ENCODE results near the gene S100A12. TPM values are rescaled to one million over a fixed set of nuclear protein-coding genes. Genes with fewer than 3 reads are reported as not detected.

The S100A12 gene
- total RNA-seq, 4 donors from 2014 or later = 2.6 to 3.2 TPM; not detected in 2

DNA sequence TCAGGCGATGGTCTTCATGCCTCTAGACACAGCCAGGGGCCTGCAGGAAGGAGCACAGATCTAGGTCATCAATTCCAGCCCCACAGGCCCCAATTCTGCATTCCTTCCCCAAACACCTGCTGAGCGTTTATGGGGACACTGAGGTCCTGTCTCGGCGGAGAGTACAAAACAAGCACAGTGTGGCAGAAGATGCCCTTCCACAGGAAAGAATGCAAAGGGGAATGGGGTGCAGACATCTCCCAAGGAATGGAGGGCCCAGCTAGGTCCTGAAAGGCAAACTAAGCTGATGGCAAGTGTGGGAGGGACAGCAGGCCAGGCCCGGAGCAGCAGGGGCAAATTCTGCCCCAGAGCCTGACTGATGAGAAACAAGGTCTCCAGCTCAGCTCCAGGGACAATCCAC, 19.0 kb upstream of the S100A12 start:
- DNase-seq = no peak
- H3K27ac ChIP-seq = no peak overlapping the region
- intact Hi-C loops (cut with DNase I; ENCODE audit: low total_unique reads) = no loop called here
- H3K9me3 ChIP-seq = no peaks in the 10 kb centered on the region
- no peaks in the 10 kb centered on the region for H3K4me1 ChIP-seq
- no peaks in the 10 kb centered on the region for H3K27me3 ChIP-seq
- H3K4me3 ChIP-seq = no peak overlapping the region
- H3K36me3 ChIP-seq = no peaks in the 10 kb centered on the region
- TF ChIP-seq, protein P1, sequence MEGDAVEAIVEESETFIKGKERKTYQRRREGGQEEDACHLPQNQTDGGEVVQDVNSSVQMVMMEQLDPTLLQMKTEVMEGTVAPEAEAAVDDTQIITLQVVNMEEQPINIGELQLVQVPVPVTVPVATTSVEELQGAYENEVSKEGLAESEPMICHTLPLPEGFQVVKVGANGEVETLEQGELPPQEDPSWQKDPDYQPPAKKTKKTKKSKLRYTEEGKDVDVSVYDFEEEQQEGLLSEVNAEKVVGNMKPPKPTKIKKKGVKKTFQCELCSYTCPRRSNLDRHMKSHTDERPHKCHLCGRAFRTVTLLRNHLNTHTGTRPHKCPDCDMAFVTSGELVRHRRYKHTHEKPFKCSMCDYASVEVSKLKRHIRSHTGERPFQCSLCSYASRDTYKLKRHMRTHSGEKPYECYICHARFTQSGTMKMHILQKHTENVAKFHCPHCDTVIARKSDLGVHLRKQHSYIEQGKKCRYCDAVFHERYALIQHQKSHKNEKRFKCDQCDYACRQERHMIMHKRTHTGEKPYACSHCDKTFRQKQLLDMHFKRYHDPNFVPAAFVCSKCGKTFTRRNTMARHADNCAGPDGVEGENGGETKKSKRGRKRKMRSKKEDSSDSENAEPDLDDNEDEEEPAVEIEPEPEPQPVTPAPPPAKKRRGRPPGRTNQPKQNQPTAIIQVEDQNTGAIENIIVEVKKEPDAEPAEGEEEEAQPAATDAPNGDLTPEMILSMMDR (IDR thresholded peaks at IDR 0.05) = no peak
- TF ChIP-seq POLR2A (IDR thresholded peaks at IDR 0.05) = no peak

DNA sequence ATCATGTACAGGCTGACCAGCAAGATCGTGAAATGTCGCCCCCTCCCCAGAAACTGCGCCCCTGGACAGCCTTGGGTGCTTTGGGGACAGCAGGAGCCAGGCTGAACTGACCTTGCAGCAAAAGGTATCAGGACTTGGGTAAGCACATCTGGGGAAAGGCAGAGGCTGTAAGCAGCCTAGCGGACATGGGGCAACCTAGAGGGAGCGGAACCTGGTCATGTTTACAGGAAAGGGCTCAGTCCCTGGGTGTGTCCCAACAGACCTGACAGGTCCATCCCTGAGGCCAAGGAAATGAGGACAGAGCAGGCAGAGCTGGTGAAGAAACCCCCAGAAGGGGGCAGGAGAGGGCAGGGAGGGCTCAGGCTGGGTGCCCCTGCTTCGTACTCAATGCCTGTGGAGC, 18.5 kb upstream of the S100A12 start:
- TF ChIP-seq, protein P1 (IDR thresholded peaks at IDR 0.05) = no peak
- no peak for TF ChIP-seq POLR2A (IDR thresholded peaks at IDR 0.05)
- Histone ChIP-seq H3K27ac (no peak overlapping the region), H3K9me3 (no peaks in the 10 kb centered on the region), H3K4me3 (no peak overlapping the region), H3K27me3 (no peaks in the 10 kb centered on the region), H3K36me3 (no peaks in the 10 kb centered on the region), H3K4me1 (no peaks in the 10 kb centered on the region)
- intact Hi-C loops (cut with DNase I; ENCODE audit: low total_unique reads) = no loop called here
- no peak for DNase-seq

DNA sequence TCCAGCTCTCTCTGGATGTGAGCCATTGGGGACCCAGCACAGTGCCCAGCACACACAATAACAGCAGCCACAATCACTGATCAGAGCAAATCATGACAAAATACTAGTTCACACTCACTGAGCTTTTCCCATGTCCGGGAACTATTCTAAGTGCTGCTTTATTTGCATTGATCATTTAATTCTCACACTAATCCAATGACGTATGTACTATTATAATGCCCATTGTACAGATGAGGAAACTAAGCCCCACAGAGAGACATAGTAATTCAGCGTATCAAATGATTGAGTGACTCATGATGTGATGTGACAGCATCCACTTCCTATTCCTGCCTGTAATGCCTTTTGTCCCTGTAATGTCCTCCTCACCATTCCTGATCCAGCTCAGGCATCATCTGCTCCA, 17.4 kb upstream of the S100A12 start:
- H3K4me3 ChIP-seq = no peak overlapping the region
- H3K9me3 ChIP-seq = no peaks in the 10 kb centered on the region
- TF ChIP-seq POLR2A (IDR thresholded peaks at IDR 0.05) = no peak
- TF ChIP-seq, protein P1 (IDR thresholded peaks at IDR 0.05) = no peak
- intact Hi-C loops (cut with DNase I; ENCODE audit: low total_unique reads) = no loop called here
- H3K27me3 ChIP-seq = no peaks in the 10 kb centered on the region
- DNase-seq = no peak
- no peaks in the 10 kb centered on the region for H3K36me3 ChIP-seq
- no peak overlapping the region for H3K27ac ChIP-seq
- H3K4me1 ChIP-seq = no peaks in the 10 kb centered on the region

DNA sequence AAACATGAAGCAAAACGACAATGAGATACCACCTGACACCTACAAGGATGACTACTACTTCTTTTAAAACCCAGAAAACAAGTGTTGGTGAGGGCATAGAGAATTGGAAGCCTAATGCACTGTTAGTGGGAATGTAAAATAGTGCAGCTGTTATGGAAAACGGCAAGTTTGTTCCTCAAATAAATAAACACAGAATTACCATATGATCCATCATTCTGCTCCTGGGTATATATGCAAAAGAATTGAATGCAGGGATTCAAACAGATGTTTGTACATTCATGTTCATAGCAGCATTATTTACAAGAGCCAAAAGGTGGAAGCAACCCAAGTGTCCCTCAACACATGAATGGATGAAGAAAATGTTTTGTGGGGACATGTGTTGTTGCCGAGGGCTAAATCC, 16.8 kb upstream of the S100A12 start:
- Histone ChIP-seq H3K4me1 (no peaks in the 10 kb centered on the region), H3K36me3 (no peaks in the 10 kb centered on the region), H3K4me3 (no peak overlapping the region), H3K27ac (no peak overlapping the region), H3K27me3 (no peaks in the 10 kb centered on the region), H3K9me3 (no peaks in the 10 kb centered on the region)
- intact Hi-C loops (cut with DNase I; ENCODE audit: low total_unique reads) = no loop called here
- TF ChIP-seq POLR2A (IDR thresholded peaks at IDR 0.05) = no peak
- TF ChIP-seq, protein P1 (IDR thresholded peaks at IDR 0.05) = no peak
- no peak for DNase-seq

DNA sequence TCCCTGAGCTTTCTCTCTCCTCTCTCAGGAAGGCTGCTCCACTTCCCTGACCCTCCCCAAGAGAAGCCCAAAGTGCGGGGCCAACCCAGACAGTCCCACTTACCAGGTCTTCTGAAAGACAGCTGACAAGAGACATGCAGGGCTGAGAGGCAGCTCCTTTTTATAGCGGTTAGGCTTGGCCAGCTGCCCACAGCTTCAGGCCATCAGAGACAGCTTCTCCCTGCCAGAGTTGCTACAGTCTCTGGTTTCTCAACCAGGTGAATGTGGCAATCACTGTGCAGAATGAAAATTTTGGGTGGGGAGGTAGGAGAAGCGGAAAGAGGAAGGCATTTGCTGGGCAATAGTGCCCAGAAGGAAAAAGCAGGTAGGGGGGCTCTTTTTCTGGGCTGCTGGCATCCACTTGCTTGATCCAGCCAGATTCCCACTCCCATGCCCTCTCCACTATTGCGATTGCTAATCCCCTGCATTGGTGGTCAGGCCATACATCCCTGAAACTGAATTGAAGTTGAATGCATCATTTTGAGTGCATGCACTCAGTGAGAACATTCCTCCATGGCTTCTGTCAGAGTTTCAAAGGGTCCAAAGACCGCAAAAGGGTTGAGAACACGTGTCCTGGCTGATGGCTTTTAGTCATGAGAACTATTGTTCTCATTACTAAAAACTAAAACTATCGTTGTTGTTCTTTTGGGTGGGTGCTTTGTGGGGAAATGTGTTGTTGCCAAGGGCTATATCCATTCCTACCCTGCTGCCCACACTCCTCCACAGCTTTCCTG, 15.7 kb upstream of the S100A12 start, which contains the start of gene S100A8:
Gene S100A8 (minus strand): TSS at position 136 of the 773 bp plus-strand sequence. CDS start 538 bp downstream, outside the sequence.
- Histone ChIP-seq H3K4me3 (no peak within 1 kb of the TSS), H3K36me3 (no peaks in the 10 kb centered on the region), H3K27me3 (no peaks in the 10 kb centered on the region), H3K9me3 (no peaks in the 10 kb centered on the region), H3K4me1 (no peaks in the 10 kb centered on the region), H3K27ac (no peak within 1 kb of the TSS)
- TF ChIP-seq, protein P1 (IDR thresholded peaks at IDR 0.05) = no peak
- no peak for TF ChIP-seq POLR2A (IDR thresholded peaks at IDR 0.05)
- no peak for DNase-seq
- intact Hi-C loops (cut with DNase I; ENCODE audit: low total_unique reads) = no loop called here
